Pancreas (tissue), 10 donors: ENCODE measurements around the gene WWC2. TPM values are rescaled to one million over a fixed set of nuclear protein-coding genes. Genes with fewer than 3 reads are reported as not detected.

Experiments used
- ATAC-seq, 4 donors: fragments of 200-7000 bp; cut with Tn5 transposase; one replicate each; pipeline versions ENCODE4 v1.8.0 to v1.9.1; 2020; ENCODE audit warnings: mild to moderate bottlenecking in 4 of 4, moderate library complexity in 4 of 4
- DNase-seq, 6 donors: peaks; one replicate each; pipeline ENCODE4 v3.0.0-alpha.2; 2020
- FAIRE-seq: peaks from 2 replicates; lab custom pipeline; 2012; peaks lifted over from hg19 to GRCh38; lab: Jason Lieb, UNC
- H3K27ac ChIP-seq, 4 donors: fragments of 200-600 bp; sonication (generic); 1 replicate in 3 of 4; 2 replicates in 1 of 4; pipeline versions ENCODE4 v1.5.0 to v1.8.0; 2020
- H3K27me3 ChIP-seq, 4 donors: fragments of 200-600 bp; one replicate each; pipeline ENCODE4 v1.8.0; 2021
- H3K36me3 ChIP-seq, 3 donors: fragments of 200-600 bp; sonication (generic) in 1 of 3; one replicate each; pipeline versions ENCODE4 v1.5.0 to v1.8.0; 2020 to 2021
- H3K4me1 ChIP-seq, 3 donors: fragments of 200-600 bp; one replicate each; pipeline ENCODE4 v1.8.0; 2021
- H3K4me3 ChIP-seq, 4 donors: fragments of 200-600 bp; sonication (generic) in 2 of 4; one replicate each; pipeline versions ENCODE4 v1.5.0 to v1.8.0; 2020 to 2021
- H3K9me3 ChIP-seq, 4 donors: fragments of 200-600 bp; one replicate each; pipeline ENCODE4 v1.8.0; 2021
- WGBS, 2 donors: extraction: QIAGEN DNeasy Blood & Tissue Kit; methylation state at CpG; one replicate each; pipeline ENCODE4 v1.1.7; 2013; 5-methylcytosine and 5-hydroxymethylcytosine counted together
- intact Hi-C, 3 donors: fragments of 100-400 bp; cut with DNase I; formaldehyde crosslinking; loops; one replicate each; pipeline versions ENCODE4 v1.11.1 to v1.14.2; 2022
- polyA plus RNA-seq, 2 donors: library from polyadenylated mRNA; stranded (reverse); fragments of 200-250 nt; gene quantifications; one replicate each; pipeline ENCODE4 v1.2.3, GENCODE V29; 2013
- total RNA-seq, 6 donors: library from RNA; stranded (reverse); fragmentation: NEBNext Ultra II Directional in 4 of 6; extraction: Animal tissue kit (Norgen Biotek cat#: 25700) in 4 of 6; gene quantifications; one replicate each; pipeline versions ENCODE4 v1.2.1 to v1.2.4, GENCODE V29; 2021 to 2023
- TF ChIP-seq, protein P1 (sequence below), 4 donors: fragments of 200-600 bp; sonication (generic) in 3 of 4; IDR thresholded peaks; one replicate each; pipeline versions ENCODE4 v1.5.0 to v1.8.0; 2021; ENCODE audit warnings: antibody characterized with exemption in 4 of 4
- donor health status: healthy with polysubstance abuse.
- donor health status: DM: no; HTN: no; CAD: no; lungs with moderate emphysema.
- donor health status: DM: no; HTN: no; CAD: no.
- donor health status: control.
- donor health status: control.
- donor health status: Bipolar disorder and iron deficiency.
- donor health status: DM: yes; HTN: yes; CAD: no.
- donor health status: DM: no; HTN: no; CAD: no.
- donor health status: DM: no; HTN: no; CAD: no.
- donor health status: DM: yes; HTN: yes; CAD: no.

Gene WWC2
- total and polyA plus RNA-seq, 8 donors = 4.4 to 27.5 (median 16.9) TPM

DNA sequence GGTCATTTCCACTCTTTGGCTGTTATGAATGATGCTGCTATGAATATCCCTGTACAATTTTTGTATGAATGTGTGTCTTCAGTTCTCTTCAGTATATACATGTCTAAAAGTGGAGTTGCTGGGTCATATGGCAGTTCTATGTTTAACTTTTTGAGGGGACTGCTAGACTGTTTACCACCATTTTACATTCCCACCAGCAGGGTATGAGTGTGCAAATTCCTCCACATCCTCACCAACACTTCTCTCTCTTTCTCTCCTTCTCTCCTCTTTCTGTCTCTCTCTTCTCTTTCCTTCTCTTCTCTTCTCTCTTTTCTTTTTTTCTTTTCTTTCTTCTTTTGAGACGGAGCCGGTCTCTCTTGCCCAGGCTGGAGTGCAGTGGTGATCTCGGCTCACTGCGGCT is 7.8 kb downstream of the WWC2 start:
- Histone ChIP-seq H3K4me1 (peaks cover 12 to 31% (median 20%) of the 10 kb centered on the region in 3 donors), H3K36me3 (no peaks in the 10 kb centered on the region)

DNA sequence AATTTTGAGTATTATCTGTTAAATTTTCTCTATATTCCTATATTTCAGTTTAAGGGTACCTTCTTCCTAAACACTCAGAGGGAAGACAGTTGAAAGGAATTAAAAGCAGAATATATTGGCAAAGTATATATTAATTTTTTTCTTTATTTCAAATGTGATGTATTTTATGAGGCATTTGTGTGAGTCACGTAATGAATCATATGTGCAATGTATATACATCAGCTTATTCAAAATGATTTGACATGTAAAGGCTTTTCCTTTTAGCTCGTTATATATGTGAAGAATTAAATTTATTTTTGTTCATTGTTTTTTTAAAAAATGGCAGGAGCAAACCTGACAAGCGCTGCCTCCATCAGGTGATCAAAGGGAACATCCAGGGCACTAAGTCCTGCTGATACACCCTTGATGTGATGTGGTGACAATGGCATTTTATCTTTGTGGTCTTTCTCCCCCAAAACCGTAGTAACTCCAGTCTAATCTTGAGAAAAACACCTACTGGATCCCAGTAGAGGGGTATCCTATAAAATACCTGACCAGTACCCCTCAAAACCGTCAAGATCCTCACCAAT is 8.9 kb downstream of the WWC2 start:
- ATAC-seq (no peak), DNase-seq (no peak), FAIRE-seq (no peak)
- Histone ChIP-seq H3K36me3 (no peaks in the 10 kb centered on the region), H3K4me1 (peaks cover under 1 to 28% (median 16%) of the 10 kb centered on the region in 3 donors), H3K4me3 (no peak overlapping the region), H3K27ac (no peak overlapping the region), H3K9me3 (no peaks in the 10 kb centered on the region), H3K27me3 (no peaks in the 10 kb centered on the region)
- intact Hi-C loops = no loop called here
- TF ChIP-seq, protein P1, sequence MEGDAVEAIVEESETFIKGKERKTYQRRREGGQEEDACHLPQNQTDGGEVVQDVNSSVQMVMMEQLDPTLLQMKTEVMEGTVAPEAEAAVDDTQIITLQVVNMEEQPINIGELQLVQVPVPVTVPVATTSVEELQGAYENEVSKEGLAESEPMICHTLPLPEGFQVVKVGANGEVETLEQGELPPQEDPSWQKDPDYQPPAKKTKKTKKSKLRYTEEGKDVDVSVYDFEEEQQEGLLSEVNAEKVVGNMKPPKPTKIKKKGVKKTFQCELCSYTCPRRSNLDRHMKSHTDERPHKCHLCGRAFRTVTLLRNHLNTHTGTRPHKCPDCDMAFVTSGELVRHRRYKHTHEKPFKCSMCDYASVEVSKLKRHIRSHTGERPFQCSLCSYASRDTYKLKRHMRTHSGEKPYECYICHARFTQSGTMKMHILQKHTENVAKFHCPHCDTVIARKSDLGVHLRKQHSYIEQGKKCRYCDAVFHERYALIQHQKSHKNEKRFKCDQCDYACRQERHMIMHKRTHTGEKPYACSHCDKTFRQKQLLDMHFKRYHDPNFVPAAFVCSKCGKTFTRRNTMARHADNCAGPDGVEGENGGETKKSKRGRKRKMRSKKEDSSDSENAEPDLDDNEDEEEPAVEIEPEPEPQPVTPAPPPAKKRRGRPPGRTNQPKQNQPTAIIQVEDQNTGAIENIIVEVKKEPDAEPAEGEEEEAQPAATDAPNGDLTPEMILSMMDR (IDR thresholded peaks at IDR 0.05) = no peak
- 89 to 93% methylated on average over 5 of the region's 5 CpGs for WGBS, 2 donors

More for the DNA sequence above, 7.8 kb downstream of the WWC2 start:
- intact Hi-C loops = no loop called here
- Histone ChIP-seq H3K4me3 (no peak overlapping the region), H3K9me3 (no peaks in the 10 kb centered on the region), H3K27ac (no peak overlapping the region), H3K27me3 (no peaks in the 10 kb centered on the region)
- ATAC-seq (no peak), DNase-seq (no peak), FAIRE-seq (no peak)
- WGBS, 2 donors = 96 to 100% methylated on average over 4 of the region's 4 CpGs
- TF ChIP-seq, protein P1 (IDR thresholded peaks at IDR 0.05) = no peak

DNA sequence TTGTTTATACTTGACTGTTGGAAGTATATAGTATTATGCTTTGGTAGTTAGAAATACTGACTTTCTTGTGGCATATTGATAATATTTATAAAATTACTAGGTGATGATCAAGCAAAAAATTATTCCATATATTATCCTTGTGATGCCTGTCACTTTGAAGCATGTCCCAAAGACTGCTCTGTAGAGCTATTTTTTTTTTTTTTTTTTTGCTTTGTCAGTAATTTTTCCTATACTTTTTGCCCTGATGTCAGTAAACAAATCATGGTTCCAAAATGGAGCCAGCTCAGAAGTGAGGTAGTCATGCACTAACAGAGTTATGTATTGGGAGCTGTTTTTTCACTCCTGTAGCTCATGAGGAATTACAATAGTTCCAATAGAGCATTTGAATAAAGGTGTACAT is 11.2 kb downstream of the WWC2 start:
- FAIRE-seq (no peak), ATAC-seq (no peak), DNase-seq (no peak)
- H3K9me3 ChIP-seq = no peaks in the 10 kb centered on the region
- H3K4me1 ChIP-seq = peaks cover 0 to 33% (median 16%) of the 10 kb centered on the region in 3 donors
- TF ChIP-seq, protein P1 (IDR thresholded peaks at IDR 0.05) = no peak
- H3K4me3 ChIP-seq = no peak overlapping the region
- no peak overlapping the region for H3K27ac ChIP-seq
- H3K36me3 ChIP-seq = no peaks in the 10 kb centered on the region
- H3K27me3 ChIP-seq = no peaks in the 10 kb centered on the region
- intact Hi-C loops = loop anchor here in 1 of 3 donors (10.0 kb wide), 1 partner anchor 65 kb away; no protein-coding TSS in a partner anchor

DNA sequence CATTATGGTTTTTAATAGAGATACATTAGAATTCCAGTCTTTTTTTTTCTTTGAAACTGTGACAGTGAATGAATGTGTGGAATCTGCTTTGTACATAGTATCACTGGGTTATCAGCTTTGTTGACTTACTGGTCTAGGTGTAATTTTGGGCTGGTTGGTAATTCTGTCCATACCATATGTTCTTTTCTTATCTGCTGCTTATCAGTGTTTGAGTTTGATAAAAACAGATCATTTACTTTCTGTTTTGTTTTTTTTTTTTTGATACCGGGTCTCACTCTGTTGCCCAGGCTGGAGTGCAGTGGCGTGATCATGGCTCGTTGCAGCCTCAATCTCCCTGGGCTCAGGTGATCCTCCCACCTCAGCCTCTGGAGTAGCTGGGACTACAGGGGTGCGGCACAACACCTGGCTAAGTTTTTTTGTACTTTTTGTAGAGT is 12.4 kb downstream of the WWC2 start:
- ATAC-seq = peak; percentile 43 to 82 (median 56)
- 20 to 32% methylated on average over 4 of the region's 4 CpGs for WGBS, 2 donors
- TF ChIP-seq, protein P1 (IDR thresholded peaks at IDR 0.05) = no peak
- no peaks in the 10 kb centered on the region for H3K36me3 ChIP-seq
- intact Hi-C loops = loop anchor here in 1 of 3 donors (10.0 kb wide), 1 partner anchor 63 kb away; no protein-coding TSS in a partner anchor
- no peaks in the 10 kb centered on the region for H3K9me3 ChIP-seq
- FAIRE-seq = no peak
- no peak overlapping the region for H3K4me3 ChIP-seq
- peak overlapping the region in 1 of 4 donors; percentile 0 for H3K27ac ChIP-seq
- H3K4me1 ChIP-seq = peaks cover 0 to 33% (median 16%) of the 10 kb centered on the region in 3 donors
- no peak for DNase-seq
- H3K27me3 ChIP-seq = no peaks in the 10 kb centered on the region

DNA sequence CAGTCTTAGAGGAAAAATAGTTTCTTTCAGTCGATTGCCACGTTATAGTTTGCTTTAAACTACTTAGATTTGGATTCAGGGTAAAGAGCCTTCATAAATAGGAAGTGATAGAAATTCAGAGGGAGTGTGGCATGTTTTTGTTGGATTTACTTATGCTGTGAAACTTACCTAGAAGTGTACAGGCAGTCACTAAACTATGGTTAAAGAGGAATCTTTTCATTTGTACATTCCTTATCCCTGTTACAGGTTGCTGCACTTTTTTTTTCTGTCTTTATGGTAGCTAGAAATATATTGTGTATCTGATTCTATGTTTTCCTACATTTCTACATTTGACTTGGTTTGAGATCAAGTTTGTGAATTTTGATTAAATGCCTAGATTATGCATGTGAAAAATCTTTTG is 19.1 kb downstream of the WWC2 start:
- WGBS, 2 donors = 58 to 63% methylated on average over 2 of the region's 2 CpGs

More for the DNA sequence above, 19.1 kb downstream of the WWC2 start:
- no peaks in the 10 kb centered on the region for H3K36me3 ChIP-seq
- TF ChIP-seq, protein P1 (IDR thresholded peaks at IDR 0.05) = no peak
- intact Hi-C loops = loop anchor here in 1 of 3 donors (10.0 kb wide), 1 partner anchor 57 kb away; no protein-coding TSS in a partner anchor
- no peaks in the 10 kb centered on the region for H3K9me3 ChIP-seq
- FAIRE-seq (no peak), ATAC-seq (peak in 2 of 4 donors; percentile 17 to 25), DNase-seq (no peak)
- H3K27me3 ChIP-seq = no peaks in the 10 kb centered on the region
- H3K4me1 ChIP-seq = peaks cover 5 to 22% (median 19%) of the 10 kb centered on the region in 3 donors
- no peak overlapping the region for H3K4me3 ChIP-seq
- H3K27ac ChIP-seq = no peak overlapping the region
